ENCODE measurements around the gene C2.

- TF ChIP-seq YY1 (IDR thresholded peaks at IDR 0.05; ENCODE audit: insufficient read depth, insufficient read length): no peak
- no peak for TF ChIP-seq ZNF274 (IDR thresholded peaks at IDR 0.05; ENCODE audit: low read depth, low read length)
These were observed 18.2 kb downstream of the C2 start, which contains the start of gene CFB for GRCh38 chr6:31945507-31946369.
